SK-N-SH (cell line): ENCODE data around the gene TMEM232. TPM values are rescaled to one million over a fixed set of nuclear protein-coding genes. Genes with fewer than 3 reads are reported as not detected.
A peak's percentile ranks its signal among the peaks of the same experiment; 100 is the strongest.
"Not testable (repeated sequence)": the region's sequence is repeated elsewhere in the genome, so short reads cannot be mapped to it uniquely, and the experiment has no call there.

Experiments used
- CTCF ChIA-PET: fragments of 300-600, 350-600 bp; formaldehyde crosslinking; extraction: SDS; loops from one replicate; lab custom pipeline; 2021; lab: Yijun Ruan, JAX
- POLR2A ChIA-PET: fragments of 350-600 bp; sonication (Branson Sonifier 250); formaldehyde crosslinking; extraction: SDS; loops from one replicate; lab custom pipeline; 2020; ENCODE audit warnings: antibody characterized with exemption, inconsistent platforms; lab: Yijun Ruan, JAX
- DNase-seq: peaks from one replicate; pipeline ENCODE4 v3.0.0; 2012
- H2AFZ ChIP-seq: fragments of 200-600 bp; sonication (generic); 2 replicates; pipeline ENCODE4 v1.8.1; 2016; ENCODE audit warnings: antibody characterized with exemption, mild to moderate bottlenecking, low read depth
- H3F3A ChIP-seq: fragments of 200-600 bp; sonication (generic); replicated peaks from 2 replicates; pipeline ENCODE3; 2016; ENCODE audit warnings: antibody characterized with exemption, mild to moderate bottlenecking; ENCODE audit not compliant: insufficient read depth
- H3K27ac ChIP-seq, 2 experiments: fragments of 200-500 bp in 1 of 2; fragments of 200-600 bp in 1 of 2; sonication (Bioruptor generic) in 1 of 2; sonication (generic), shearing (Covaris generic) in 1 of 2; 2 replicates each; pipeline versions ENCODE4 v1.5.1 to v1.6.1; 2014 to 2016; ENCODE audit warnings: low read depth in 2 of 2, inconsistent platforms in 1 of 2, low read length in 1 of 2, mild to moderate bottlenecking in 1 of 2, mixed read lengths in 1 of 2
- H3K27me3 ChIP-seq: fragments of 200-600 bp; sonication (generic), shearing (Covaris generic); 2 replicates; pipeline ENCODE4 v1.6.1; 2016; ENCODE audit warnings: mixed run types; ENCODE audit not compliant: insufficient read depth
- H3K36me3 ChIP-seq, 2 experiments: fragments of 200-500 bp in 1 of 2; fragments of 200-600 bp in 1 of 2; sonication (Bioruptor generic) in 1 of 2; sonication (generic) in 1 of 2; replicated peaks in 1 of 2; 2 replicates each; pipeline versions ENCODE3 to v1.5.1; 2014 to 2016; ENCODE audit warnings: low read length in 1 of 2, mild to moderate bottlenecking in 1 of 2; ENCODE audit not compliant: insufficient read depth in 2 of 2, control insufficient read depth in 1 of 2
- H3K4me1 ChIP-seq, 2 experiments: fragments of 200-500 bp in 1 of 2; fragments of 200-600 bp in 1 of 2; sonication (Bioruptor generic) in 1 of 2; sonication (generic), shearing (Covaris generic) in 1 of 2; 2 replicates each; pipeline versions ENCODE4 v1.5.1 to v1.6.1; 2014 to 2016; ENCODE audit warnings: low read depth in 1 of 2, low read length in 1 of 2, mixed run types in 1 of 2; ENCODE audit not compliant: insufficient read depth in 2 of 2, control insufficient read depth in 1 of 2
- H3K4me2 ChIP-seq: fragments of 200-600 bp; sonication (generic), shearing (Covaris generic); 2 replicates; pipeline ENCODE4 v1.6.1; 2017; ENCODE audit warnings: mixed run types
- H3K4me3 ChIP-seq, 2 experiments: fragments of 200-500 bp in 1 of 2; fragments of 200-600 bp in 1 of 2; sonication (Bioruptor generic) in 1 of 2; sonication (generic), shearing (Covaris generic) in 1 of 2; 2 replicates each; pipeline versions ENCODE4 v1.5.1 to v1.8.1; 2014 to 2016; ENCODE audit warnings: low read depth in 2 of 2, inconsistent platforms in 1 of 2, low read length in 1 of 2, mild to moderate bottlenecking in 1 of 2, mixed read lengths in 1 of 2, moderate library complexity in 1 of 2
- H3K79me2 ChIP-seq: fragments of 200-600 bp; sonication (generic); 2 replicates; pipeline ENCODE4 v1.8.1; 2017; ENCODE audit warnings: mild to moderate bottlenecking; ENCODE audit not compliant: insufficient read depth
- H3K9ac ChIP-seq: fragments of 200-600 bp; sonication (generic); 2 replicates; pipeline ENCODE4 v1.6.1; 2017; ENCODE audit warnings: mixed run types
- H3K9me2 ChIP-seq: fragments of 200-600 bp; sonication (generic); 2 replicates; pipeline ENCODE4 v1.6.1; 2017; ENCODE audit warnings: mixed run types
- H3K9me3 ChIP-seq: fragments of 200-600 bp; sonication (generic); 2 replicates; pipeline ENCODE4 v1.6.1; 2017; ENCODE audit warnings: mixed run types, mild to moderate bottlenecking, moderate library complexity
- H4K20me1 ChIP-seq: fragments of 200-600 bp; sonication (generic); 2 replicates; pipeline ENCODE4 v1.6.1; 2017; ENCODE audit warnings: mild to moderate bottlenecking, mixed run types; ENCODE audit not compliant: insufficient read depth
- CTCF ChIP-seq: fragments of 200-600 bp; sonication (generic); IDR thresholded peaks from 2 replicates; pipeline ENCODE4 v1.6.1; 2017; ENCODE audit warnings: antibody characterized with exemption, mild to moderate bottlenecking, moderate library complexity
- EP300 ChIP-seq, 2 experiments: IDR thresholded peaks; 2 replicates each; pipeline versions ENCODE4 v1.4.0 to v1.6.1; 2012; ENCODE audit warnings: borderline replicate concordance in 1 of 2, low read depth in 1 of 2, low read length in 1 of 2
- FOSL2 ChIP-seq: IDR thresholded peaks from 2 replicates; pipeline ENCODE4 v1.4.0; 2012; ENCODE audit warnings: low read depth, mild to moderate bottlenecking, moderate library complexity, borderline replicate concordance
- GATA2 ChIP-seq: sonication (generic); formaldehyde crosslinking; IDR thresholded peaks from 2 replicates; pipeline ENCODE4 v1.5.0; 2020; ENCODE audit warnings: mild to moderate bottlenecking, missing genetic modification reagents
- JUND ChIP-seq: IDR thresholded peaks from 2 replicates; pipeline ENCODE4 v1.4.0; 2012
- MAX ChIP-seq: IDR thresholded peaks from 2 replicates; pipeline ENCODE4 v1.4.0; 2012; ENCODE audit warnings: low read depth
- MEF2A ChIP-seq: IDR thresholded peaks from 2 replicates; pipeline ENCODE4 v1.4.0; 2012; ENCODE audit warnings: low read depth, borderline replicate concordance
- NRF1 ChIP-seq: IDR thresholded peaks from 2 replicates; pipeline ENCODE4 v1.6.1; 2012; ENCODE audit warnings: low read depth, mild to moderate bottlenecking, low read length
- POLR2AphosphoS5 ChIP-seq: IDR thresholded peaks from 2 replicates; pipeline ENCODE4 v1.6.1; 2012; ENCODE audit warnings: low read depth, low read length
- RCOR1 ChIP-seq: fragments of 150-350 bp; IDR thresholded peaks from 2 replicates; pipeline ENCODE4 v1.6.1; 2017; ENCODE audit warnings: antibody characterized with exemption, low read length
- RFX5 ChIP-seq: IDR thresholded peaks from 2 replicates; pipeline ENCODE4 v1.6.1; 2012; ENCODE audit warnings: mild to moderate bottlenecking, improper control_type of control experiment, low read length
- RXRA ChIP-seq: IDR thresholded peaks from 2 replicates; pipeline ENCODE4 v1.4.0; 2012; ENCODE audit warnings: low read depth, mild to moderate bottlenecking, borderline replicate concordance
- TAF1 ChIP-seq: IDR thresholded peaks from 2 replicates; pipeline ENCODE4 v1.6.1; 2012; ENCODE audit warnings: low read depth, mild to moderate bottlenecking, low read length, moderate library complexity, borderline replicate concordance
- TCF12 ChIP-seq: IDR thresholded peaks from 2 replicates; pipeline ENCODE4 v1.4.0; 2012
- USF2 ChIP-seq: fragments of 150-350 bp; IDR thresholded peaks from 2 replicates; pipeline ENCODE4 v1.6.1; 2017; ENCODE audit warnings: antibody characterized with exemption, low read length, low read depth, borderline replicate concordance
- ZBTB33 ChIP-seq: IDR thresholded peaks from 2 replicates; pipeline ENCODE4 v1.4.0; 2012; ENCODE audit warnings: low read depth, borderline replicate concordance
- WGBS: methylation state at CpG from one replicate; pipeline ENCODE4 v1.1.6; 2017; ENCODE audit warnings: low lambda C conversion rate; 5-methylcytosine and 5-hydroxymethylcytosine counted together
- polyA plus RNA-seq, 3 experiments: library from polyadenylated mRNA; depleted of rRNA; stranded (reverse); fragments of >200 nt; gene quantifications; 2 replicates each; pipeline ENCODE4 v1.2.3, GENCODE V29; 2012

TMEM232 gene
- polyA plus RNA-seq, 1 of the 3 experiments (the other 2 are of a cell fraction) = 0.66 TPM

- H3K27me3 ChIP-seq, H3K36me3 ChIP-seq, H3K27ac ChIP-seq, H3K4me2 ChIP-seq, CTCF ChIA-PET, H3K9me3 ChIP-seq, DNase-seq, H3K79me2 ChIP-seq, H3K4me3 ChIP-seq, H3K9me2 ChIP-seq, H3K9ac ChIP-seq, H4K20me1 ChIP-seq, H3F3A ChIP-seq, H3K4me1 ChIP-seq, POLR2A ChIA-PET, H2AFZ ChIP-seq: not testable (repeated sequence)
- 85% methylated on average over 7 of the region's 7 CpGs for WGBS
Measured at GRCh38 chr5:110535146-110535545, 191.3 kb downstream of the TMEM232 start.

- ChIA-PET POLR2A (no interaction called here), CTCF (interaction anchor here (1.0 to 1.2 kb wide), 2 partner anchors 14 to 59 kb away, joined by 3 to 4 read pairs; no protein-coding TSS in a partner anchor)
- Histone ChIP-seq H3K4me2 (no peak overlapping the region), H3K36me3 (no peaks in the 10 kb centered on the region), H3F3A (peaks cover 11% of the 10 kb centered on the region), H2AFZ (no peak overlapping the region), H3K27me3 (no peaks in the 10 kb centered on the region), H3K9ac (no peak overlapping the region), H3K4me3 (no peak overlapping the region), H3K9me3 (no peaks in the 10 kb centered on the region), H3K9me2 (no peaks in the 10 kb centered on the region), H3K27ac (no peak overlapping the region), H4K20me1 (no peaks in the 10 kb centered on the region), H3K79me2 (no peaks in the 10 kb centered on the region), H3K4me1 (no peaks in the 10 kb centered on the region)
- TF ChIP-seq NRF1 (no peak), JUND (no peak), TCF12 (no peak), MEF2A (no peak), MAX (no peak), USF2 (no peak), POLR2AphosphoS5 (no peak), RCOR1 (no peak)
- no peak for DNase-seq
- 89% methylated on average over 1 of the region's 1 CpG for WGBS
Measured at GRCh38 chr5:110525762-110526161, 200.7 kb downstream of the TMEM232 start.

- ChIA-PET CTCF (interaction anchor here (0.5 to 0.9 kb wide), 2 partner anchors 108 to 1398 kb away, joined by 3 read pairs; no protein-coding TSS in a partner anchor), POLR2A (no interaction called here)
- Histone ChIP-seq H3K4me3 (no peak overlapping the region), H3F3A (no peaks in the 10 kb centered on the region), H3K9ac (no peak overlapping the region), H3K9me2 (no peaks in the 10 kb centered on the region), H3K27me3 (no peaks in the 10 kb centered on the region), H4K20me1 (no peaks in the 10 kb centered on the region), H3K36me3 (no peaks in the 10 kb centered on the region), H2AFZ (no peak overlapping the region), H3K4me2 (no peak overlapping the region), H3K4me1 (peaks cover 0 to 2% of the 10 kb centered on the region in 2 experiments; a peak in 2 of 4 replicates), H3K79me2 (no peaks in the 10 kb centered on the region), H3K9me3 (no peaks in the 10 kb centered on the region), H3K27ac (no peak overlapping the region)
- peak; percentile 7 for DNase-seq
- TF ChIP-seq RXRA (no peak), ZBTB33 (no peak), GATA2 (no peak; the same call in 1 of the 2 replicates), TAF1 (no peak), JUND (no peak), RFX5 (no peak), CTCF (no peak), EP300 (IDR thresholded peaks at IDR 0.05; ENCODE audit: borderline replicate concordance in 1 of 2, low read depth in 1 of 2, low read length in 1 of 2) (no peak), MEF2A (no peak), POLR2AphosphoS5 (no peak), NRF1 (no peak), USF2 (no peak), FOSL2 (no peak)
Measured at GRCh38 chr5:110517396-110517795, 209.1 kb downstream of the TMEM232 start.
